HG03039 (cell line): ENCODE results near the gene PCTP.

ENCODE experiments used
- ATAC-seq: cut with Tn5 transposase; IDR thresholded peaks from one replicate; pipeline ENCODE4 v1.9.1; 2021; ENCODE audit warnings: mild to moderate bottlenecking, moderate library complexity; ENCODE audit not compliant: unreplicated experiment

Gene PCTP

DNA sequence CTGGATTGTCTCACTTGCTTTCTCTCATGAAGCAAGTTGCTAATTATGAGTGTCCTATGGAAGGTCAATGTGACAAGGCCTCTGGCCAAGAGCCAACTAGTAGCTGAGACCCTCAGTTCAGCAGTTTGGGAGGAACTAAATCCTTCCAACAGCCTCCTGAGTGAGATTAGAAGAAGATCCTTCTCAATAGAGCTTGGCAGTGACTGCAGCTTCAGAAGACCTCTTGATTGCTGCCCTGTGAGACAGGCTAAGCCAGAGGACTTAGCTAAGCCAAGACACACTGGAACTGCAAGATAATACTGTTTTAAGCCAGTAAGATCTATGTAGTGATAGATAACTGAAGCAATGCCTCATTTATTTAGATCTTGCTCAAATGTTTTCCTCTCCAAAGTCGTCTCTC is 34.3 kb downstream of the PCTP start:
- ATAC-seq = no peak

DNA sequence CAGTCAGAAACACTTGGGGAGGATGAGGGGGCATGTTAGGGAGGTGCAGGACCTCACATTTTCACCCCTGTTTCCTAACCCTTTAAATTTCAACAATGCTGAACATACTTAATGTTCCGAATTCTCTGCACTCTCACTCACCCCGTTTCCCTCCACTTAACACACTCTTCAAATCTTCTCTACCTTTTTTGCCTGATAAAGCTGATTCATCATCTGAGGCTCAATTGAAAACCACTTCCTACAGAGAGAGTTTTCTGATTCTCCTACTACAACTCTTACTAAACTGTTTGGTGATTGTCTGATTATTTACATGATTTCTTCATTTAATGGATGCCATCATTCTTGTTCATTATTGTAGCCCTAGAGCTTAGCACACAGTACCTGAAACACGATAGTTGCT is 42.4 kb downstream of the PCTP start:
- ATAC-seq = no peak

DNA sequence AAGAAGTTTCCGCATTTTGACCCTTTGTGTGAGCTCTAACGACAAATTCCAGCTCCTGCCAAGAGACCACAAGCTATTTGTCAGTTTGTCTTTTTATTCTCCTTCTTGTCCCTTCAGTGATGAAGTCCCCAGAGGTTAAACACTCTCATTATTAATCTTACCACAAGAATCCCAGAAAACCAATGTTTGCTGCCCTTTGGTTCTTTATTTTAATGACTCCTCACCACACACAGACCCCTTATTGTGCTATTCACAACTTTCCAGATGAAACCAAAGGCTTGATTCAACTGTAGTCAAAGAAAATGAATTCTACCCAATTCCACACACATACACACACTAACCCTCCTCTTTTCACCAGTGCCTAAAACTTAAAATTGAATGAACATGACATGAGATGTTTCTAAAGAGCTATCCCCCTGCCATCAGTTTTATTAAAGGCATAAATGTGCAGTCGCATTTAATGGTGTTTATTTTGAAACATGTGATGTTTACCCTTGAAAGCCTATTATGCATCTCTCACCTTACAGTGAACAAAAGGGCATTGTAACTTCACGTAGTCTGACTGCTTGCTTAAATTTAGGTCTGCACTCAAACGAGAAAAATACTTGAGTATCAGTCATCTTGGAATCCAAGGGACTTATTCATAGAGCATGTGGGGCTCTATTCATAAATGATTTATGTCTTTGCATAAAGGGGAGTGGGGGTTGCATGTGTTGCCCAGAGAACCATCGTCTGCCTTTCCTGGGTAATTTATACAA is 44.1 kb downstream of the PCTP start:
- ATAC-seq = no peak

DNA sequence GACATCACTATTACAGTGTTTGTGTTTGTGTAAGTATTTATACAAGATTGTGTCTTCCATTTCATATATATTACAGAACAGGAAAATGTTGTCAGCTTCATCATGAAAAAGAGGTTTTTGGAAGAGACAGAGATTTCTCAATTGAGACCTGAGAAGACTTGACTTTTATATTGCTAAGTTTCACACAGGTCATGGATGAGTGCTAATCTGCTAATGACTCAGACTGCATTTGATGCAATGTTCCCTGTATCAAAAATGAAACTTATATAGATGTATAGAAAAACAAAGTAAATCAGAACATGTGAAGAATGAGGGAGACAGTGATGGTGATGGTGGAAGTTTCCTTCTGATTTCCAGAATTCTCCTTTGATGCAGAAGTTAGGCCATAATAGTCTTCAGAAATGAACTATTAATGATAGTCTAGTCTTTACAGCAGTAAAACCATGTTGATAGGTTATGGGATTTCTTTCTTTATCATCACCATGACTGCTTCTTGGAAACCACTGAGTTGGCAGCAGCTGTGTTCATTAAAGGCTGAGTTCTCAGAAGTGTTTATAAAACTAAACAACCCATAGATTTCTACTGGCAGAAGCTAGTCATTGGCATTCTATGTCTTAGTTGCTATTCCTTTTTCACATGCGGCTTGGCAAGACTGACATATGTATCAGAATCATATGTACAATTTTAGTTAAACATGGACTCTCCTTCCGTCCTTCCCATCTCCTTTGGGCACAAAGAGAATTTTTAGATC is 56.1 kb downstream of the PCTP start:
- ATAC-seq = no peak

DNA sequence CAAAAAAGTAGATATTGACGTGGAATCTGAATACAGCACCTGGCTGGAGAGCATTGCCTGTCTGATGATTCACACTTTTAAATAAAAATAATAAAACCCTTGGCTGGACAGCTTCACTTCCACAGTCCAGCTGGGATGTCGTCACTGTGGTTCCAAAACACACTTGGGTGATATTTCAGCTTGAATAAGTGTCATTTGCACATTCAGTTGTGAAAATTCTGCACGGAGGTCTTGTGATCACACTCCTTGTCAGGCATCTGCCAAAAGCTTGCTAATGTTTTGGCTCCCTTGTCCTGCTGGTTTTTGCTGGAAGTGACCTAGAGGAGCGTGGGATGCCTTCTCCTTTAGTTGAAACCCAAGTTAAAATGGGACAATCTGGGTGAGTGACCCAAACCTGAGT is 60.7 kb downstream of the PCTP start:
- no peak for ATAC-seq

DNA sequence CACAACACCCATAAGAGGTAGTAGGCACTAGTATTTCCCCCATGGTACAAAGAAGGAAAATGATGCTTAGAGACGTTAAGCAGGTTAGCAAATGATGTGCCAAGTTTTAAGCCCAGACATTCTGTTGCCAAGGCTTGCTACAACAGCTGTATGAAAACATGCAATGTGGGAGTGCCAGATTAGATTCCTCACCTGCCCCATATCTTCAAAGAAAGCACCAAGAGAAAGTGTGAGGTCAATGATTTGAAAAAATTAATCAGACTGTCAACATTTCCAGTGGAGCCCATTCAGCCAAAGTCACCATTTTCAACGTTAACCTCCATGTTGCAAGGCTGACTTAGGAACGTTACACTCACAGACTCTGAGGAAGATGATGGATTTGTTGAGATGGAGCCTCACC is 61.5 kb downstream of the PCTP start:
- no peak for ATAC-seq

- ATAC-seq = no peak
These were observed 63.1 kb downstream of the PCTP start for GRCh38 chr17:55813944-55814343.

DNA sequence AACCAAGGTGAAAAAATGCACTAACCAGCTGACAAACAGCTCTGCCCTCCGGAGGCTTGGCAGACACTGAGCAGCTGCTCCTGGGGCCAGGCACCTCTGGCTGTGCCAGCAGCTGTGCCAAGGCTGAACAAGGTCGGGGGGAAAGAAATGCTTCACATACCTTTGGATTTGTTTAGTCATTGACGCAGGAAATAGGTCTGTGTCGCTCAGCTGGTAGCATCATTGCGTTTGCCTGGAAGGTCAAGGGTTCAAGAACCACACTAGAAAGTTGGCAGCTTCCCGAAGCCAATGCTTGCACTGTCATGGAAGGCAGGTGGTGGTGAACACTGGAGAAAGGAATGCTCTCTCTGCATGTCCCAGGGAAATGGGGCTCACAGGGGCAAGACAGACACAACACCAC is 63.5 kb downstream of the PCTP start:
- no peak for ATAC-seq

DNA sequence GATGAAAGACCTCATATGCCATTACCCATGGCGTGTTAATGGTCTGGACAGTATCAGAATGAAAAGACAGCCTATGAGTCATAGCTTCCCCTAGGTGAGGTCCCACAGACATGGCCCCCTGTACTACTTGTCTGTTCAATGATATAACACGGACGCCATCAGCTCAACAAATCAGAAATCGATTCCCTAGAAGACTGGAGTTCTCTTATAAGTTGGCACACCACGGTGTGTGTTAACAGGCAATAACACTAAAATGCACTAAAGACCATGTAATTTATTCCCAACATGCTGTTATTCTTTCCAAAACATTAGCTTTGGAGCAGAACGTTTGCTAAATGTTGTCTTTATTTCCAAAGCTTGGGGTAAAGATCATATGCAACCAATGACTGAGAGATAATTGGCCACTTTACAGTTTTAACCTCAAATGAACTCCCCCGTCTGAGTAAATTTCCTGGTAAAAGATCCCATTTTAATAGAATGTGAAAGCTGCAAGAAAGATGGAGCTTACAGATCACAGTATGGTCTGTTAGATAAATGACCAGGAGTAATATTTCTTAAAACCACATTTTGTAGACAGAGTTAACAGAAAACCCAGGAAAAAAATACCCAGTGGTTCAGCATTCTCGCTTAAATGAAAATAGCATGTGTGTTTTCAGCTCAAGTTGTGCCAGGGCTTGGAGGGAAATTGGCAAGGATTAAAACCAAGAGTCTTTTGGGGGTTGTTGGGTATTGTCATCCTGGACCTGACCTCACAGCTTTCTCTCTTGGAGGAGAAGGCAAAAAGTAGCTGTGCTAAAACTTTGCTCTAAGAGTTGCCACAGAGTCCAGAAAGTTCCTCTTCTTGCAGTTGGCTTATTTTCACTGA is 65.9 kb downstream of the PCTP start:
- no peak for ATAC-seq

GRCh38 chr17:55817397-55817709 is 66.5 kb downstream of the PCTP start:
- no peak for ATAC-seq

GRCh38 chr17:55818026-55818425 is 67.2 kb downstream of the PCTP start:
- no peak for ATAC-seq

DNA sequence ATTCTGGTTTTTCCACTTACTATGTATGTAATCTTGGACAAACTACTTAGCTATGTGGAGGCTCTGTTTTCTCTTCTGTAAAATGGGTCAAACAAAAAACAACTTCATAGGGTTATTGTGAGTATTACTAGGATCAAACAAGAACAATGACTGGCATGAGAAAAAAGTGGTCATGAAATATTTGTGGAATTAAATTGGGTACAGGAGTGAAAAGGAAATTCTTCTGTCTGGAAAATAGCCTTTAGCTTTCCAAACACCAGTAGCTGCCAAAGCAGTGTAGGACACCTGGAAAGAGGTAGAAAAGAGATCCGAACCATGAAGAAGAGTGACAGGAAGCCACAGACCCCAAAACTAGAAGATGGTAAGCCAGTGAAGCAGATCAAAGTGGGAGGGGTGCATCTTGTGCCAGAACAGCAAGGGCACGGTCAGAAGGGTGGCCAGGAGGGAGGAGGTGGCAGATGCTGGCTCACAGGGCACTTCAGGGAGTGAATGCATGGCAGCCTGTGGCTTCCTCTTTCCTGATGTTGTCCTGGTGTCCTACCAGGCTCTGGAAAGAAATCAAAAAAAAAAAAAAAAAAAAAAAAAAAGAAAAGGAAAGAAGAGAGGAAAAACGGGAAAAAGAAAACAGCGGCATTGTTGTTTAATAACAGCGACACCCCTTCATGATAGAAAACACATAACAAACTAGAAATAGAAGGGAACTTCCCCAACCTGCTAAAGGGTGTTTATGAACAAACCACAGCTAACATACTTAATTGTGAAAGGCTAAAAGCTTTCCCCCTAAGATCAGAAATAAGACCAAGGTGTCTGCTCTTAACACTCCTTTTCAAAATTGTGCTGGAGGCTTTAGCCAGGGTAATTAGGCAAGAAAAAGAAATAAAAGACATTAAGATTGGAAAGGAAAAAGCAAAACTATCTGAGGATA is 67.9 kb downstream of the PCTP start:
- ATAC-seq = no peak

GRCh38 chr17:55820675-55821074 is 69.8 kb downstream of the PCTP start:
- ATAC-seq = no peak

- ATAC-seq = no peak
These were observed 71.2 kb downstream of the PCTP start for GRCh38 chr17:55822028-55822427.

- ATAC-seq = no peak
These were observed 74.4 kb downstream of the PCTP start for GRCh38 chr17:55825213-55825612.
